SH-SY5Y (cell line): ENCODE results near the gene PRPF39.

Experiments used
- GATA2 ChIP-seq: IDR thresholded peaks from 2 replicates; pipeline ENCODE4 v1.6.1; 2011; ENCODE audit warnings: mild to moderate bottlenecking, low read depth, low read length
- GATA3 ChIP-seq: IDR thresholded peaks from 2 replicates; pipeline ENCODE4 v1.6.1; 2011; ENCODE audit warnings: low read depth, mild to moderate bottlenecking, low read length, moderate library complexity

The PRPF39 gene, protein sequence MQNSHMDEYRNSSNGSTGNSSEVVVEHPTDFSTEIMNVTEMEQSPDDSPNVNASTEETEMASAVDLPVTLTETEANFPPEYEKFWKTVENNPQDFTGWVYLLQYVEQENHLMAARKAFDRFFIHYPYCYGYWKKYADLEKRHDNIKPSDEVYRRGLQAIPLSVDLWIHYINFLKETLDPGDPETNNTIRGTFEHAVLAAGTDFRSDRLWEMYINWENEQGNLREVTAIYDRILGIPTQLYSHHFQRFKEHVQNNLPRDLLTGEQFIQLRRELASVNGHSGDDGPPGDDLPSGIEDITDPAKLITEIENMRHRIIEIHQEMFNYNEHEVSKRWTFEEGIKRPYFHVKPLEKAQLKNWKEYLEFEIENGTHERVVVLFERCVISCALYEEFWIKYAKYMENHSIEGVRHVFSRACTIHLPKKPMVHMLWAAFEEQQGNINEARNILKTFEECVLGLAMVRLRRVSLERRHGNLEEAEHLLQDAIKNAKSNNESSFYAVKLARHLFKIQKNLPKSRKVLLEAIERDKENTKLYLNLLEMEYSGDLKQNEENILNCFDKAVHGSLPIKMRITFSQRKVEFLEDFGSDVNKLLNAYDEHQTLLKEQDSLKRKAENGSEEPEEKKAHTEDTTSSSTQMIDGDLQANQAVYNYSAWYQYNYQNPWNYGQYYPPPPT

DNA sequence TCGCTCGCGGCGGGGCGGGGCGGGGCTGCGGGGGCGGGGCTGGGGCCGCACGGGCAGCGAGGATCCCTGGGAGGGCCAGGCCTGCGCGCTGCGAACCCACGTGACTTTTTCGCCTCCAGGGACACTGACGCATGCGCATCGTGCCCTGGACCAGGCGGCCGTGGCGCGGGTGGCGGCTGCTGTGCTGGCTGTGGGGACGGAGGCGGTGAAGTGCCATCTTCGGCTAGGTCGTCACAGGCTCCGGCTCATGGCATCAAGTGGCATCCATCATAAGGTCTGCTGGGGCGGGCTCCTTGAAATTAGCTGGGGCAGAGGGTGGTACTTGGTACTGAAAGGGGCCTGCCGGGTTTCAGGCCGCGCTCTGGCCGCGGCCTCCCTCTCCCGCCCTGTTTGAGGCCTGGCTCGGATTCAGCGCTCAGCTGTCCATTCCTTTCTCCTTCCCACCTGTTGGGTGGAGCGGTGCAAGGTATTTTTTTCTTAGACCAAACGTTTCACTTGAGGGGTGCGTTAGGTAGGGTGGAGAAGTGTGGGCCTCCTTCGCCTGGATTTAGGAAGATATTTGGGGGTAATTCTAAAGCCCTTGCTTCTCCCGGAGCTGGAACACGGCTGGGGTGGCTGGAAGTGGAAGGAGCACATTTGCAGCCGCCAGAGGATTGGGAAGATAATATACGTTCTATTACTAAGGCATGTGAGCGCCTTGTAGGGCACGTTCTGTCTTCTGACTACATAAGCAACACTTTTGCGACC, at the start of gene PRPF39:
Gene PRPF39 (plus strand): TSS at position 141 of the 747 bp plus-strand sequence. CDS start 11,124 bp downstream, outside the sequence.
- no peak for TF ChIP-seq GATA2
- TF ChIP-seq GATA3: no peak

DNA sequence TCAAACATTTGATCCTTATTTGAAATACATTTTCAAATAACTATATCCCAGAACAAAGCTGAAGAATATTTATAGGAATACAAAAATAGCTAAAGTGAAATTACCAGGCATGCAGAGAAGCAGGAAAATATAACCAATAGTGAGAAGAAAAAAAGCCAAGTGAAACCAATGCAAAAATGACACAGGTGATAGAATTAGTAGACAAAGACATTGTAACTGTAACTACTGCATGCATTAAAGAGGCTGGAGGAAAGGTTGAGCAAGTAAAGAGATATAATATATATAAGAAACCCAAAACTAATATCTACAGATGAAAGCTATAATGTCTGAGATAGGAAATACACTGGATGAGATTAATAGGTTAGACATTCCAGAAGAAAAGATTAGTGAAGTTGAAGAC, 49.2 kb upstream of the PRPF39 start:
- TF ChIP-seq GATA3 (no peak), GATA2 (no peak)

DNA sequence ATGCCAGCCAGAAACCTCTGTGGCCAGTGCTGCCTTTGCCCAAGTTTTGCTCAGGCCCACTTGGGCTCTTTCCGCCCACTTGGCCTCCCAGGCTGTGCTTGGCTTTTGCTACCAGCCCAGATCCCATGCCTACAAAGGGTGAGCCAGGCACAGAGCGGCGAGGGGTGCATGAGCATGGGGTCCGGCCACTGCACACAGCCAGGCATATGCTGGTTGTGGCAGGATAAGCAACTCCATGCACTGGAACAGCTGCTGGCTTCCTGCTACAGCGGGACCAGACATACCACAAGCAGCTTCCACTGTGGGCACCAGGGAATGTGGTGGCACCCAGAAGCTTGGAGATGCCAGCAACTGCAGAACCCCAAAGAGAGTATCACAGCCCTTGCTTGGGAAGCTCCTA, 45.7 kb upstream of the PRPF39 start:
- TF ChIP-seq GATA3 (no peak), GATA2 (no peak)

DNA sequence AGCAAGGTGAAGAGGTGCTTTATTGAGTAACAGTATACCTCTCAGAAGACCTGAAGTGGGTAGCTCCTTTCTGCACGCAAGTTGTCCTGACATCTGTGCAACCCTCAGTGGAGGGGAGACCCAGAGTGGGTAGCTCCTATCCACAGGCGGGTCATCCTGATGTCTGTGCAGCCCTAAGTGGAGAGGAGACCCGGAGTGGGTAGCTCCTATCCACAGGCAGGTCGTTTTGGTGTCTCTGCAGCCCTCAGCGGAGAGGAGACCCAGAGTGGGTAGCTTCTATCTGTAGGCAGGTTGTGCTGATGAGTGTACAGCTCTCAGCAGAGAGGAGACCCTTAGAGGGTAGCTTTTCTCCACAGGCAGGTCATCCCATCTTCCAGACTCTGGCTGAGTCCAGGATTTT, 45.1 kb upstream of the PRPF39 start:
- TF ChIP-seq GATA3 (no peak), GATA2 (no peak)

DNA sequence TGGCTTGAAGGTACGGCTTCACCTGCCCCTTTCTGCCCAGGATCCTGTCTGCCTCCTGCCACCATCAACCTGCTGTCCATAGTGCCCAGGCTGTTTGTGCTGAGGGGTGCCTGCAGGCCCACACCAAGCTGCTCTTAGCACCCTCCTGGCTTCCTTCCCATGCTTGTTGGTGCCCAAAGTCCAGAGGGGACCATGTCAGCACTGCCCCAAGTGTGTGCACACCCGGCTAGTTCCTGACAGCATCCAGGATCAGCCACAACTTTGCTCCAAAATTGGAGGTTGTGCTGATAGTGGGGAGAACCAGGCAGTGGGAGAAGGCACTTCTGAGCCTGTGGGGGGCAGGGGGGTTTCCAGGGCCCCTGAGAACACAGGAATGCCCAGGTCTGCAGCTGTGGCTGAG, 44.5 kb upstream of the PRPF39 start:
- TF ChIP-seq GATA2 (no peak), GATA3 (no peak)

DNA sequence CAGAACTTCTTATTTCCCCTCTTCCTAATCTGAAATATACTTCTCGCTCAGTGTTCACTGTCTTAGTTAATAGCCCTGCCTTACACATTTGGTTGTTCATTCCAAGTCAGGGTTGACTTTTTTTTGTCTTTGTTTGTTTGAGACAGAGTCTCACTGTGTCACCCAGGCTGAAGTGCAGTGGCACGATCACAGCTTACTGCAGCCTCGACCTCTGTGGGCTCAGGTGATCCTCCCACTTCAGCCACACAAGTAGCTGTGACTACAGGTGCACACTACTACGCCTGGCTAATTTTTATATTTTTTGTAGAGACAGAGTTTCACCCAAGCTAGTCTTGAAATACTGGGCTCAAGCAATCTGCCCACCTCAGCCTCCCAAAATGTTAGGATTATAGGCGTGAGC, 42.3 kb upstream of the PRPF39 start:
- TF ChIP-seq GATA2: no peak
- TF ChIP-seq GATA3: no peak

DNA sequence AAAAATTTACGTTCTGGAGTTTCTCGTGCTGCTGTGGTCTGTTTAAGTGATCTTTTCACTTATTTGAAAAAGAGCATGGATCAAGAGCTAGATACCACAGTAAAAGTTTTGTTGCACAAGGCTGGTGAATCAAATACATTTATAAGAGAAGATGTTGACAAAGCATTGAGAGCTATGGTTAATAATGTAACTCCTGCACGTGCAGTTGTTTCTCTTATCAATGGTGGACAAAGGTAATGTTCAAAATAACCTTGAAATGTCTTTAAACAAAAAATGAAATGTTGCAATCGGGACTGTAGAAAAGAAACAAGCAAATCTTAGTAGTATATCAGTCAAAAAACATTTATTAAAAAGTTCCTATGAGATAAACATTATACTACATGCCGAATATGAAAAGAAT, 39.3 kb upstream of the PRPF39 start:
- TF ChIP-seq GATA3: no peak
- no peak for TF ChIP-seq GATA2

DNA sequence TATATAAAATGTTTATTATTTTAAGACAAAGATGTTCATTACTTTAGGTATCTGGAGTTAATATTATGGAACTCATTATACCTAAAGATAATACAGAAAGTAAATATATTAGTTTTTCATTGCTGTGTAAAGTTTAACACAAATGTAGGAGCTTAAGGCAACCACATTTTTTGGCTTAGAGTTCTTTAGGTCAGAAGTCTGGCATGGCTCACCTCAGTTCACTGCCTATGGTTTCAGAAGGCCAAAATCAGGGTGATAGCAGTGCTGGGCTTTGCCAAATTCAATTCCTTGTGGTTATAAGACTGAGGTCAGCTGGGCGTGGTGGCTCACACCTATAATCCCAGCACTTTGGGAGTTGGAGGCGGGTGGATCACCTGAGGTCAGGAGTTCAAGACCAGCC, 35.5 kb upstream of the PRPF39 start:
- no peak for TF ChIP-seq GATA2
- TF ChIP-seq GATA3: no peak

DNA sequence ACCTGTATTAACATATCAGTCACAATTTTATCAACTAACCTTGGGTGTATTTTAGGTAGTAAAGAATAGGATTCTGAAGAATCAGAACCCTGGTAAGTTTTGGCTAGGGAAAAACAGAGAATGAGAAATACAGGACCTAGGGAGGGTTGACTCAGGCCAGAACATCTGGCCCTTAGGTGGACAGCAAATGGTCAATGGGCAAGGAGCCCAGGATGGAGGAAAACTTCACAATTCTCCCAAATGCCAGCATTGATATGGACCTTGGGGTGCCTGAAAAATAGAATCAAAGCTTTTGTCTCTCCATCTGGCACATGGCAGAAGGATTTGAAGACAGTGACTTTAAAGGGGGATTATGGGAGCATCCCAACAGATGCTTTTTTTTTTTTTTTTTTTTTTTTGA, 32.7 kb upstream of the PRPF39 start:
- TF ChIP-seq GATA2: no peak
- no peak for TF ChIP-seq GATA3

DNA sequence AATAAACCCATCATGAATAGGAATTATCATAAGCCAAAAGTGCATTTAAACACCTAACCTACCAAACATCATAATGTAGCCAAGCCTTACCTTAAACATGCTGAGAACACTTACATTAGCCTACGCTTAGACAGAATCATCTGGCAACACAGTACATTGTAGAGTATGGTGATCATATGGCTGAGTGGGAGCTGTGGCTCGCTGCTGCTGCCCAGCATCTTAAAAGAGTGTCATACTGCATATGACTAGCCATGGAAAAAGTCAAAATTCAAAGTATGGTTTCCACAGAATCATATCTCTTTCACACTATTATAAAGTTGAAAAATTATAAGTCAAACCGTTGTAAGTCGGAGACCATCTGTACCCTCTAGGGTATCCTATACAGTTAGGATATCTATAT, 32.0 kb upstream of the PRPF39 start:
- TF ChIP-seq GATA3 (no peak), GATA2 (no peak)

DNA sequence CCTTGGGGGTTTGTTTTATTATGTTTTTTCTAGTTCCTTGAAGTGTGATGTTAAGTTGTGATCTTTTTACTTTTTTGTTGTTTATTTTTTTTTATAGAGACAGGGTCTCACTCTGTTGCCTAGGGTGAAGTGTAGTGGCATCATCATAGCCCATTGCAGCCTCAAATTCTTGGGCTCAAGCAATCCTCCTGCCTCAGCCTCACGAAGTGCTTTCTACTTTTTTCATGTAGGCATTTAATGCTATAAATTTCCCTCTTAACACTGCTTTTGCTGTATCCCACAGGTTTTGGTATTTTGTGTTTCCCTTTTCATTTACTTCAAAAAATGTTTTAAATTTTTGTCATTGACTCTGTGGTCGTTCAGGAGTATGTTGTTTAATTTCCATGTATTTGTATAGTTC, 26.6 kb upstream of the PRPF39 start:
- TF ChIP-seq GATA2 (no peak), GATA3 (no peak)

DNA sequence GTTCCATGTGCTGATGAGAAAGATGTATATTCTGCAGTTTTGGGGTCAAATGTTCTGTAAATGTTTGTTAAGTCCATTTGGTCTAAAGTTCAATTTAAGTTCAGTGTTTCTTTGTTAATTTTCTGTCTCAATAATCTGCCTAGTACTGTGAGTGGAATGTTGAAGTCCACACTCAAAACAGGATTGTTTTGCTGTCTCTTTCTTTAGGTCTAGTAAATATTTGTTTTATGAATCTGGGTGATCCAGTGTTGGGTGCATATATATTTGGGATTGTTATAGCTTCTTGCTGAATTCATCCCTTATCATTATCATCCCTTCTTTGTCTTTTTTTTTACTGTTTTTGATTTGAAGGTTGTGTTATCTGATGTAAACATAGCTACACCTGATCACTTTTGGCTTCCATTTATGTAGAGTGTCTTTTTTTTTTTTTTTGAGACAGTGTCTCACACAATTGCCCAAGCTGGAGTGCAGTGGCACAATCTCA, 26.0 kb upstream of the PRPF39 start:
- no peak for TF ChIP-seq GATA3
- TF ChIP-seq GATA2: no peak

DNA sequence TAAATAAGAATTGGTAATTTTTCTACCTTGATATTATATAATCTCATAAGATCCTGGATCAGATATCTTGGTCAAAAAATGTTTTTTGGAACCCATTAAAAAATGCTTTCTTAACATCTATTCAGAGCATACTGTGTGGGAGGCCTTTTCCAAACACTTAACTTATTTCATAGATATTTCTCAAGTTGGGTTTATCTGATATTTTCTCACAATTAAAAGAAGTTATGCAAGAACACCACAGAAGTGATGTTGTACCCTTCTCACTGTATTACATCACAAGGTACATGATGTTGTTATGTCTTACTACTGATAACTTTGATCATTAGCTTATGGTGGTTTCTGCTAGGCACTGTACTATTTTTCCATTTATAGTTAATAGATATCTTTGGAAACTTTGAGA, 23.4 kb upstream of the PRPF39 start:
- TF ChIP-seq GATA3 (no peak), GATA2 (no peak)

DNA sequence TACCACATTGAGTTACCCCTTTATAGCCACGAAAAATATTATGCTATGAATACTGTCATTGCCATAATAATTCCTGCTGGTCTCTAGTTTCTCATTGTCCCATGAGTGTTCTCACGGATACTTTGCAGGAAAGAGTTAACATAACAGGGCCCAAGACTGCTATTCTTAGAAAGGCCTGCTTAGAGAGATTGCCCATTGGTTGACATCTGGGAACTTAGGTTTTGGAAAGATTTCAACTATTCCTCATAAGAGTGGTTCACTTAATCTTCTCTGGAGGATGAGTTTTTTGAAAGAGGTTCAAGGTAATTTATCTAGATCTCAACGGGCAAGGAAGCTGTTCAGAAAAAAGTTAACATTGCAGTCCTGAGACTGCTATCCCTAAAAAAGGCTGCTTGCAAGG, 18.4 kb upstream of the PRPF39 start:
- TF ChIP-seq GATA2 (no peak), GATA3 (no peak)

DNA sequence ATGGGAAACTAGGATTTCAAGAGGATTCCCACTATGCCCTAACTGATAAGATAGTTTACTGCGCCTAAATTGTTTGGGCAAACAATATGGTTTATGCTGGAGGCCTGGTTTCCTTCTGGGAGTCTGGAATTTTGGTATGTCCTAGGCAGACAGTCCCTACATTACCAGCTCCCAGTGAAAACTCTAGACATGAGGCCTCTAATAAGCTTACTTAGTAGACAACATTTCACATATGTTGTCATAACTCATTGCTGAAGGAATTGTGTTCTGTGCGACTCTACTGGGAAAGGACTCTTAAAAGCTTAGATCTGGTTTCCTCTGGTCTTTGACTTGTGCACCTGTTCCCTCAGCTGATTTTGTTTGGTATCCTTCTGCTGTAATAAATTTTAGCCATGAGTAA, 18.0 kb upstream of the PRPF39 start:
- no peak for TF ChIP-seq GATA3
- TF ChIP-seq GATA2: no peak

DNA sequence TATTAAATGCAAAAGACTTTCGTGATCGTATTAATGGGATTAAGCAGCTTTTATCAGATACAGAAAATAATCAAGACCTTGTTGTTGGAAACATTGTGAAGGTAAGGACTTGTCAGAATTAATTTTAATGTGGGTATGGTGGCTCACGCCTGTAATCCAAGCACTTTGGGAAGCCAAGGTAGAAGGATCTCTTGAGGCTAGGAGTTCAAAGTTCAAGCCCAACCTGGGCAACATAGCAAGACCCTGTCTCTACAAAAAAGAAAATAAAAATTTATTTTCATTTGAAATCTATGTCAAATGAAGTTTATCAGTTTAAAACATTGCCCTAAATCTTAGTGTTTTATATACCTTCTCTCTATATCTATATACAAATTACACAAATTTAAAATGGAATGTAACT, 17.2 kb upstream of the PRPF39 start:
- TF ChIP-seq GATA3 (no peak), GATA2 (no peak)

DNA sequence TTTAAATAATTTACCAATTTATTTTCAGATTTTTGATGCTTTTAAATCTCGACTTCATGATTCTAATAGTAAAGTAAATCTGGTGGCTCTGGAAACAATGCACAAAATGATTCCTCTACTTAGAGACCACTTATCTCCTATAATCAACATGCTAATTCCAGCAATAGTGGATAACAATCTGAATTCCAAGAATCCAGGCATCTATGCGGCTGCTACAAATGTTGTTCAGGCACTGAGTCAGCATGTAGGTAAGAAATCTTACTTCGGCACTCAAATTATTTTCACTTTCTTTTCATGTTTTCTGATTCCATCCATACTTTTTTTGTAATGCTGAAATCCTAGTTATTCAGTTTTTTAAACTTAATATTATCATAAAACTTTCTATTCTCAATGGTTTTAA, 15.5 kb upstream of the PRPF39 start:
- no peak for TF ChIP-seq GATA3
- no peak for TF ChIP-seq GATA2
